Measurements from ENCODE around the gene PTH2R.

DNA sequence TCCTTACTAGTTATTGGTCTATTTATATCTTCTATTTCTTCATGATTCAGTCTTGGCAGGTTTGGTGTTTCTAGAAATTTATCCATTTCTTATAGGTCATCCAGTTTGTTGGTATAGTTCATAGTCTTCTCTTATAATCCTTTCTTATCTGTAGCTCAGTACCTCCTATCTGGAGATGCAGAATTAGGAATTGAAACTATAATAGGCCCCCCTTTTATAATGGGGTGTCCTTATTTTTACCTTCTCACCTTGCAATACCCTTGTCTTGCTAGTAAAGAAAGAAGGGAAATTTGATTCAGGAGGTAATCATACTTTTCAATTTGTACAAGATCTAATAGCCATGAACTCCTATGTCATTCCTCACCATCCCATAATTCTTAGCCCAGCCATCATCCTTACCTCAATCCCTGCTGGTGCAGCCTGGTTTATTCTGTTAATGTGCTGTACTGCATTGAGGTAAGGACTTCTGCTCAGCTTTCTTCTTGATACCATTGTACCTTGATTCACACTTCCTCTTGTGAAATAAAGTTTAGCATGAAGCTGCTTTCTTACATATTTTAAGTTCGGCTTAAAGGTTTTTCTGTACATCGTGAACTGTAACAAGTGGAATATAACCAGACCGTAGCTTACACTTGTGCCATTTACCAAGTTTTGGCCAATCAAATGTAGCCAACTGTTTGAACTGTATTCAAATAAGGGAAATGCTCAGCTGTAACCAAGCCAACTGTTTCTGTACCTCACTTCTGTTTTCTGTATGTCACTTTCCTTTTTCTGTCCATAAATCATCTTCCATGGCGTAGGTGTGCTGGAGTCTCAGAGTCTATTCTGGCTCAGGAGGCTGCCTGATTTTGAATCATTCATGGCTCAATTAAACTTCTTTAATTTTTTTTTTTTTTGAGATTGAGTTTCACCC lies 40.1 kb upstream of the PTH2R start:
- TF ChIP-seq POLR2AphosphoS5 (IDR thresholded peaks at IDR 0.05; ENCODE audit: low read depth, low read length), result no peak
- no peak for TF ChIP-seq REST (IDR thresholded peaks at IDR 0.05; ENCODE audit: insufficient read depth in 1 of 2, low read depth in 2 of 2, low read length in 1 of 2)
- TF ChIP-seq, protein P1, sequence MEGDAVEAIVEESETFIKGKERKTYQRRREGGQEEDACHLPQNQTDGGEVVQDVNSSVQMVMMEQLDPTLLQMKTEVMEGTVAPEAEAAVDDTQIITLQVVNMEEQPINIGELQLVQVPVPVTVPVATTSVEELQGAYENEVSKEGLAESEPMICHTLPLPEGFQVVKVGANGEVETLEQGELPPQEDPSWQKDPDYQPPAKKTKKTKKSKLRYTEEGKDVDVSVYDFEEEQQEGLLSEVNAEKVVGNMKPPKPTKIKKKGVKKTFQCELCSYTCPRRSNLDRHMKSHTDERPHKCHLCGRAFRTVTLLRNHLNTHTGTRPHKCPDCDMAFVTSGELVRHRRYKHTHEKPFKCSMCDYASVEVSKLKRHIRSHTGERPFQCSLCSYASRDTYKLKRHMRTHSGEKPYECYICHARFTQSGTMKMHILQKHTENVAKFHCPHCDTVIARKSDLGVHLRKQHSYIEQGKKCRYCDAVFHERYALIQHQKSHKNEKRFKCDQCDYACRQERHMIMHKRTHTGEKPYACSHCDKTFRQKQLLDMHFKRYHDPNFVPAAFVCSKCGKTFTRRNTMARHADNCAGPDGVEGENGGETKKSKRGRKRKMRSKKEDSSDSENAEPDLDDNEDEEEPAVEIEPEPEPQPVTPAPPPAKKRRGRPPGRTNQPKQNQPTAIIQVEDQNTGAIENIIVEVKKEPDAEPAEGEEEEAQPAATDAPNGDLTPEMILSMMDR (IDR thresholded peaks at IDR 0.05), result no peak
- TF ChIP-seq TCF7L2 (IDR thresholded peaks at IDR 0.05; ENCODE audit: low read depth, low read length), result no peak

All from Panc1 (cell line).